ENCODE data around the gene YBX1.
"Not testable (repeated sequence)": the region's sequence is repeated elsewhere in the genome, so short reads cannot be mapped to it uniquely, and the experiment has no call there.

Gene YBX1

GRCh38 chr1:42675467-42675866 lies 6.8 kb upstream of the YBX1 start:
- Histone ChIP-seq H3K4me3 (ENCODE audit: low read length) (no peak overlapping the region), H3K9ac (ENCODE audit: low read length) (no peak overlapping the region), H3K9me3 (ENCODE audit: control insufficient read depth, low read depth, low read length) (no peaks in the 10 kb centered on the region), H3K36me3 (ENCODE audit: control insufficient read depth, low read depth, low read length) (peaks cover 22% of the 10 kb centered on the region), H3K27me3 (ENCODE audit: control insufficient read depth, insufficient read depth, low read length) (no peaks in the 10 kb centered on the region), H3K4me1 (ENCODE audit: control insufficient read depth, low read depth, low read length) (no peaks in the 10 kb centered on the region), H3K27ac (ENCODE audit: low read length) (no peak overlapping the region)

- Histone ChIP-seq H3K9me3 (ENCODE audit: control insufficient read depth, low read depth, low read length) (no peaks in the 10 kb centered on the region), H3K36me3 (ENCODE audit: control insufficient read depth, low read depth, low read length) (peaks cover 22% of the 10 kb centered on the region), H3K27ac (ENCODE audit: low read length) (no peak overlapping the region), H3K4me3 (ENCODE audit: low read length) (no peak overlapping the region), H3K27me3 (ENCODE audit: control insufficient read depth, insufficient read depth, low read length) (no peaks in the 10 kb centered on the region), H3K4me1 (ENCODE audit: control insufficient read depth, low read depth, low read length) (no peaks in the 10 kb centered on the region), H3K9ac (ENCODE audit: low read length) (no peak overlapping the region)
Observed at GRCh38 chr1:42676534-42677087, 5.6 kb upstream of the YBX1 start.

- Histone ChIP-seq H3K9ac (ENCODE audit: low read length) (no peak overlapping the region), H3K4me3 (ENCODE audit: low read length) (no peak overlapping the region), H3K36me3 (ENCODE audit: control insufficient read depth, low read depth, low read length) (peaks cover 26% of the 10 kb centered on the region), H3K27me3 (ENCODE audit: control insufficient read depth, insufficient read depth, low read length) (no peaks in the 10 kb centered on the region), H3K9me3 (ENCODE audit: control insufficient read depth, low read depth, low read length) (no peaks in the 10 kb centered on the region), H3K4me1 (ENCODE audit: control insufficient read depth, low read depth, low read length) (peaks cover 5% of the 10 kb centered on the region), H3K27ac (ENCODE audit: low read length) (no peak overlapping the region)
Observed at GRCh38 chr1:42679364-42679983, 2.7 kb upstream of the YBX1 start.

- H3K36me3 ChIP-seq (ENCODE audit: control insufficient read depth, low read depth, low read length) = peaks cover 26% of the 10 kb centered on the region
- no peaks in the 10 kb centered on the region for H3K9me3 ChIP-seq (ENCODE audit: control insufficient read depth, low read depth, low read length)
- peak overlapping the region; percentile 97 for H3K4me3 ChIP-seq (ENCODE audit: low read length)
- no peaks in the 10 kb centered on the region for H3K27me3 ChIP-seq (ENCODE audit: control insufficient read depth, insufficient read depth, low read length)
- no peak overlapping the region for H3K27ac ChIP-seq (ENCODE audit: low read length)
- H3K9ac ChIP-seq (ENCODE audit: low read length) = no peak overlapping the region
- peaks cover 10% of the 10 kb centered on the region for H3K4me1 ChIP-seq (ENCODE audit: control insufficient read depth, low read depth, low read length)
Observed at GRCh38 chr1:42680055-42680454, 2.2 kb upstream of the YBX1 start.

- H3K27ac ChIP-seq (ENCODE audit: low read length) = peak overlapping the region; percentile 96
- H3K36me3 ChIP-seq (ENCODE audit: control insufficient read depth, low read depth, low read length) = peaks cover 28% of the 10 kb centered on the region
- no peaks in the 10 kb centered on the region for H3K9me3 ChIP-seq (ENCODE audit: control insufficient read depth, low read depth, low read length)
- peak overlapping the region; percentile 99 for H3K9ac ChIP-seq (ENCODE audit: low read length)
- peak overlapping the region; percentile 97 for H3K4me3 ChIP-seq (ENCODE audit: low read length)
- H3K4me1 ChIP-seq (ENCODE audit: control insufficient read depth, low read depth, low read length) = peaks cover 10% of the 10 kb centered on the region
- H3K27me3 ChIP-seq (ENCODE audit: control insufficient read depth, insufficient read depth, low read length) = no peaks in the 10 kb centered on the region
Observed at GRCh38 chr1:42680921-42681683, 1.1 kb upstream of the YBX1 start.

GRCh38 chr1:42682484-42682738 lies 193 bp downstream of the YBX1 start:
- H3K4me3 ChIP-seq (ENCODE audit: low read length) = peak overlapping the region; percentile 97
- H3K27ac ChIP-seq (ENCODE audit: low read length); H3K9me3 ChIP-seq (ENCODE audit: control insufficient read depth, low read depth, low read length); H3K27me3 ChIP-seq (ENCODE audit: control insufficient read depth, insufficient read depth, low read length): not testable (repeated sequence)
- H3K9ac ChIP-seq (ENCODE audit: low read length) = peak overlapping the region; percentile 99
- peaks cover 19% of the 10 kb centered on the region for H3K4me1 ChIP-seq (ENCODE audit: control insufficient read depth, low read depth, low read length)
- H3K36me3 ChIP-seq (ENCODE audit: control insufficient read depth, low read depth, low read length) = peaks cover 37% of the 10 kb centered on the region

- H3K27ac ChIP-seq (ENCODE audit: low read length) = peak overlapping the region; percentile 9
- H3K36me3 ChIP-seq (ENCODE audit: control insufficient read depth, low read depth, low read length) = peaks cover 42% of the 10 kb centered on the region
- peak overlapping the region; percentile 97 for H3K4me3 ChIP-seq (ENCODE audit: low read length)
Observed at GRCh38 chr1:42682739-42683531, 717 bp downstream of the YBX1 start.

GRCh38 chr1:42684139-42684538 lies 1.9 kb downstream of the YBX1 start:
- Histone ChIP-seq H3K4me1 (ENCODE audit: control insufficient read depth, low read depth, low read length) (peaks cover 19% of the 10 kb centered on the region), H3K36me3 (ENCODE audit: control insufficient read depth, low read depth, low read length) (peaks cover 54% of the 10 kb centered on the region), H3K4me3 (ENCODE audit: low read length) (peak overlapping the region; percentile 92), H3K27ac (ENCODE audit: low read length) (no peak overlapping the region), H3K9ac (ENCODE audit: low read length) (peak overlapping the region; percentile 92), H3K9me3 (ENCODE audit: control insufficient read depth, low read depth, low read length) (no peaks in the 10 kb centered on the region), H3K27me3 (ENCODE audit: control insufficient read depth, insufficient read depth, low read length) (no peaks in the 10 kb centered on the region)

More at GRCh38 chr1:42682739-42683531, 717 bp downstream of the YBX1 start:
- peaks cover 19% of the 10 kb centered on the region for H3K4me1 ChIP-seq (ENCODE audit: control insufficient read depth, low read depth, low read length)
- peak overlapping the region; percentile 99 for H3K9ac ChIP-seq (ENCODE audit: low read length)
- no peaks in the 10 kb centered on the region for H3K9me3 ChIP-seq (ENCODE audit: control insufficient read depth, low read depth, low read length)
- H3K27me3 ChIP-seq (ENCODE audit: control insufficient read depth, insufficient read depth, low read length) = no peaks in the 10 kb centered on the region

- no peaks in the 10 kb centered on the region for H3K27me3 ChIP-seq (ENCODE audit: control insufficient read depth, insufficient read depth, low read length)
- no peak overlapping the region for H3K9ac ChIP-seq (ENCODE audit: low read length)
- H3K36me3 ChIP-seq (ENCODE audit: control insufficient read depth, low read depth, low read length) = peaks cover 60% of the 10 kb centered on the region
- peaks cover 22% of the 10 kb centered on the region for H3K4me1 ChIP-seq (ENCODE audit: control insufficient read depth, low read depth, low read length)
- no peaks in the 10 kb centered on the region for H3K9me3 ChIP-seq (ENCODE audit: control insufficient read depth, low read depth, low read length)
- H3K4me3 ChIP-seq (ENCODE audit: low read length) = peak overlapping the region; percentile 92
- no peak overlapping the region for H3K27ac ChIP-seq (ENCODE audit: low read length)
Observed at GRCh38 chr1:42686418-42686817, 4.2 kb downstream of the YBX1 start.

GRCh38 chr1:42689912-42690311 lies 7.7 kb downstream of the YBX1 start:
- Histone ChIP-seq H3K4me3 (ENCODE audit: low read length) (no peak overlapping the region), H3K4me1 (ENCODE audit: control insufficient read depth, low read depth, low read length) (peaks cover 20% of the 10 kb centered on the region), H3K9me3 (ENCODE audit: control insufficient read depth, low read depth, low read length) (no peaks in the 10 kb centered on the region), H3K36me3 (ENCODE audit: control insufficient read depth, low read depth, low read length) (peaks cover 64% of the 10 kb centered on the region), H3K27me3 (ENCODE audit: control insufficient read depth, insufficient read depth, low read length) (no peaks in the 10 kb centered on the region), H3K27ac (ENCODE audit: low read length) (no peak overlapping the region), H3K9ac (ENCODE audit: low read length) (no peak overlapping the region)

GRCh38 chr1:42690477-42691156 lies 8.4 kb downstream of the YBX1 start:
- no peaks in the 10 kb centered on the region for H3K27me3 ChIP-seq (ENCODE audit: control insufficient read depth, insufficient read depth, low read length)
- H3K36me3 ChIP-seq (ENCODE audit: control insufficient read depth, low read depth, low read length) = peaks cover 64% of the 10 kb centered on the region
- no peak overlapping the region for H3K9ac ChIP-seq (ENCODE audit: low read length)

More at GRCh38 chr1:42690477-42691156, 8.4 kb downstream of the YBX1 start:
- H3K4me1 ChIP-seq (ENCODE audit: control insufficient read depth, low read depth, low read length) = peaks cover 19% of the 10 kb centered on the region
- H3K9me3 ChIP-seq (ENCODE audit: control insufficient read depth, low read depth, low read length) = no peaks in the 10 kb centered on the region
- H3K27ac ChIP-seq (ENCODE audit: low read length) = no peak overlapping the region
- H3K4me3 ChIP-seq (ENCODE audit: low read length) = no peak overlapping the region
